ENCODE results near the gene DPYSL4.

DPYSL4 gene

DNA sequence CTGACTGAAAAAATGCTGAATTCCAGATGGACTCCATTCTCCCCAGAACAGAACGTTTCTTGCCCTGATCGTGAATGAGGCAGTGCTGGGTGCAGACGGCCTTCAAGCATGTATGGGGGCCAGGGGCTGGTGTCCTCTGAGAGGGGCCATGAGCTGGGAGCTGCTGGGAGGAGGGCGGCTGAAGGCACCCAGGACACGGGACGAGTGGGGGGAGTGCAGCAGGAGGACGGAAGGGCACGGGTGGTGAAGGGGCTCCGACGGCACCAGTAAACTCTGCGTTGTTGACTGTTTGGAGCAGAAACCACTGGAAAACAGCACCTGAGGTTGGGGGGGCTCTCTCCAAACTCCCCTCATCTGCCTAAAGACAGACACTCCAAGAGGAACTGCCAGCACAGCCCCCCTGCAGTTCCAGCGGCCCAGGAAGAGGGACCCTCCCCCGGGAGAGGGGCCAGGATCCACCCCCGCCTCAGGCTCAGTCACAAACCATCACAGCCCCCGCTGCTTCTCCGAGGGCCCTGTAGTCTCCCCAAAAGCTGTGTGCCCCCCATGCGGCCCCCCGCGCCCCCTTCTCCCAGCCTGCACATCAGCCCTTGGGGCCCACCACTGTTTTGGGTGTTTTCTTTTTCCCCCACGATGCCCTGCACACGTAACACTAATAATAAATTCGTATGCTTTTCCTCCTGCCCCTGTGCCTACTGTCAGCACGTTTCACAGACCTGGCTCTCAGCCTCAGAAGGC lies 55.5 kb downstream of the DPYSL4 start:
- Histone ChIP-seq H3K9me2 (replicated peaks; ENCODE audit: control insufficient read depth, low read length) (no peaks in the 10 kb centered on the region), H3K27me3 (ENCODE audit: control insufficient read depth, low read length) (no peaks in the 10 kb centered on the region), H3K36me3 (ENCODE audit: control insufficient read depth, low read length) (no peaks in the 10 kb centered on the region), H3F3A (ENCODE audit: control insufficient read depth, insufficient read depth) (no peaks in the 10 kb centered on the region), H3K9me3 (ENCODE audit: control insufficient read depth, insufficient read depth, low read length) (no peaks in the 10 kb centered on the region), H3K4me1 (ENCODE audit: control insufficient read depth, low read length) (no peaks in the 10 kb centered on the region), H3K4me2 (ENCODE audit: low read length) (no peak overlapping the region), H3K79me2 (ENCODE audit: control insufficient read depth, low read length) (no peaks in the 10 kb centered on the region), H3K4me3 (ENCODE audit: low read length) (no peak overlapping the region), H3K27ac (ENCODE audit: low read depth, low read length) (no peak overlapping the region), H4K20me1 (ENCODE audit: control insufficient read depth, insufficient read depth, low read depth, low read length) (no peaks in the 10 kb centered on the region)
- TF ChIP-seq EZH2phosphoT487 (IDR thresholded peaks at IDR 0.05; ENCODE audit: borderline replicate concordance, low read length), result no peak
- TF ChIP-seq, protein P1, sequence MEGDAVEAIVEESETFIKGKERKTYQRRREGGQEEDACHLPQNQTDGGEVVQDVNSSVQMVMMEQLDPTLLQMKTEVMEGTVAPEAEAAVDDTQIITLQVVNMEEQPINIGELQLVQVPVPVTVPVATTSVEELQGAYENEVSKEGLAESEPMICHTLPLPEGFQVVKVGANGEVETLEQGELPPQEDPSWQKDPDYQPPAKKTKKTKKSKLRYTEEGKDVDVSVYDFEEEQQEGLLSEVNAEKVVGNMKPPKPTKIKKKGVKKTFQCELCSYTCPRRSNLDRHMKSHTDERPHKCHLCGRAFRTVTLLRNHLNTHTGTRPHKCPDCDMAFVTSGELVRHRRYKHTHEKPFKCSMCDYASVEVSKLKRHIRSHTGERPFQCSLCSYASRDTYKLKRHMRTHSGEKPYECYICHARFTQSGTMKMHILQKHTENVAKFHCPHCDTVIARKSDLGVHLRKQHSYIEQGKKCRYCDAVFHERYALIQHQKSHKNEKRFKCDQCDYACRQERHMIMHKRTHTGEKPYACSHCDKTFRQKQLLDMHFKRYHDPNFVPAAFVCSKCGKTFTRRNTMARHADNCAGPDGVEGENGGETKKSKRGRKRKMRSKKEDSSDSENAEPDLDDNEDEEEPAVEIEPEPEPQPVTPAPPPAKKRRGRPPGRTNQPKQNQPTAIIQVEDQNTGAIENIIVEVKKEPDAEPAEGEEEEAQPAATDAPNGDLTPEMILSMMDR (IDR thresholded peaks at IDR 0.05; ENCODE audit: low read depth, low read length, poor library complexity, severe bottlenecking), result no peak

DNA sequence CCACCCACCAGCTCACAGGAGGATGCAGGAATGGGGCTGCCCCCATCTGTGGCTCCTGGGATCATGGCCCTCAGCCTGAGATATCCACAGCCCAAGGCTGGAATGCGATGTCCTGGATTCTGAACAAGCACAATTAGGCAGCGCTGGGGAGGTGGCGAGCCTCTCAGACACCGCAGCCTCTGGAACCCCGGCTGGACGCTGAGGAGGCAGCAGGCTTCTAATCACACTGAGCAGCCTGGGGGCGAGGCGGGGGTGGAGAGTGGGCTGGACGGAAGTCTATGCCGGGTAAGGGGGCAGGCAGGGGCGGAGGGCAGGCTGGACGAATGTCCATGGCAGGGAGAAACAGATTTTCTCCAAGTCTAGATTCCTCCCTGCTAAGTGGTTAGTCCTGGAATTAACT lies 56.4 kb downstream of the DPYSL4 start:
- Histone ChIP-seq H3K27me3 (ENCODE audit: control insufficient read depth, low read length) (no peaks in the 10 kb centered on the region), H3K9me2 (replicated peaks; ENCODE audit: control insufficient read depth, low read length) (no peaks in the 10 kb centered on the region), H3K4me2 (ENCODE audit: low read length) (no peak overlapping the region), H3K9me3 (ENCODE audit: control insufficient read depth, insufficient read depth, low read length) (no peaks in the 10 kb centered on the region), H3F3A (ENCODE audit: control insufficient read depth, insufficient read depth) (no peaks in the 10 kb centered on the region), H4K20me1 (ENCODE audit: control insufficient read depth, insufficient read depth, low read depth, low read length) (no peaks in the 10 kb centered on the region), H3K79me2 (ENCODE audit: control insufficient read depth, low read length) (no peaks in the 10 kb centered on the region), H3K27ac (ENCODE audit: low read depth, low read length) (no peak overlapping the region), H3K36me3 (ENCODE audit: control insufficient read depth, low read length) (no peaks in the 10 kb centered on the region), H3K4me3 (ENCODE audit: low read length) (no peak overlapping the region), H3K4me1 (ENCODE audit: control insufficient read depth, low read length) (no peaks in the 10 kb centered on the region)
- TF ChIP-seq, protein P1 (IDR thresholded peaks at IDR 0.05; ENCODE audit: low read depth, low read length, poor library complexity, severe bottlenecking), result no peak
- TF ChIP-seq EZH2phosphoT487 (IDR thresholded peaks at IDR 0.05; ENCODE audit: borderline replicate concordance, low read length), result no peak

DNA sequence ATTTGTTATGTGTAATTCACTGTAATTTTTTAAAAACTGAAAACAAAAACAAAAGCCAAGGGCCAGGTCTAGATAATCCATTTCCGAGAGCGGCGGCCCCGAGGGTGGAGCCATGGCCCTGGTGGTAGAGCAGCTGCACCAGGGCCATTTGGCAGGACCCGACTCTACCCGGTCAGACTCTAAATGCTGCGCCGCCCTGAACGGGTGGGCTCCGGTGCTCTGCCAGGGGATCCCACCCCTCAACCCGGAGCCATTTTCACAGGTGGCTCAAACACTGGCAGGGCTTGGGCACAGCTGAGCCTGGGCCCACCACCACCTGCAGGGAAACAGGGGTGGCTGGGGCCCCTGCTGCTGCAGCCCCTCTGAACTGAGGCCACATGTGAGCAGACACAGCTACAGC lies 56.9 kb downstream of the DPYSL4 start:
- Histone ChIP-seq H3K27ac (ENCODE audit: low read depth, low read length) (no peak overlapping the region), H3F3A (ENCODE audit: control insufficient read depth, insufficient read depth) (no peaks in the 10 kb centered on the region), H3K9me3 (ENCODE audit: control insufficient read depth, insufficient read depth, low read length) (no peaks in the 10 kb centered on the region), H3K27me3 (ENCODE audit: control insufficient read depth, low read length) (no peaks in the 10 kb centered on the region), H4K20me1 (ENCODE audit: control insufficient read depth, insufficient read depth, low read depth, low read length) (no peaks in the 10 kb centered on the region), H3K4me1 (ENCODE audit: control insufficient read depth, low read length) (0 out of 2 replicates have a peak, but pooled peaks cover 1% of the 10 kb centered on the region), H3K79me2 (ENCODE audit: control insufficient read depth, low read length) (no peaks in the 10 kb centered on the region), H3K4me2 (ENCODE audit: low read length) (no peak overlapping the region), H3K4me3 (ENCODE audit: low read length) (no peak overlapping the region), H3K9me2 (replicated peaks; ENCODE audit: control insufficient read depth, low read length) (no peaks in the 10 kb centered on the region), H3K36me3 (ENCODE audit: control insufficient read depth, low read length) (no peaks in the 10 kb centered on the region)
- TF ChIP-seq, protein P1 (IDR thresholded peaks at IDR 0.05; ENCODE audit: low read depth, low read length, poor library complexity, severe bottlenecking), result no peak
- no peak for TF ChIP-seq EZH2phosphoT487 (IDR thresholded peaks at IDR 0.05; ENCODE audit: borderline replicate concordance, low read length)
